IPS DF 19.7 (cell line): ENCODE results near the gene POLR1H.
A peak's percentile ranks its signal among the peaks of the same experiment; 100 is the strongest.
"Not testable (repeated sequence)": the region's sequence is repeated elsewhere in the genome, so short reads cannot be mapped to it uniquely, and the experiment has no call there.

Source experiments
- DNase-seq: peaks from one replicate; pipeline ENCODE4 v3.0.0-alpha.2; 2013; ENCODE audit warnings: low read depth, low spot score

Gene POLR1H

GRCh38 chr6:30061092-30061857, at the start of gene POLR1H:
TSS of gene POLR1H (plus strand) at chr6:30061265. CDS start at chr6:30061525, 260 bp downstream.
- DNase-seq, result peak; percentile 94

GRCh38 chr6:30013291-30013922, 47.7 kb upstream of the POLR1H start:
- DNase-seq, result no peak

- DNase-seq, result no peak
Measured at GRCh38 chr6:30019819-30020218, 41.2 kb upstream of the POLR1H start.

- DNase-seq, result no peak
Measured at GRCh38 chr6:30020626-30021025, 40.4 kb upstream of the POLR1H start.

GRCh38 chr6:30022189-30022588, 38.9 kb upstream of the POLR1H start:
- DNase-seq, result no peak

GRCh38 chr6:30022712-30023111, 38.4 kb upstream of the POLR1H start:
- DNase-seq, result not testable (repeated sequence)

- no peak for DNase-seq
Measured at GRCh38 chr6:30025186-30025585, 35.9 kb upstream of the POLR1H start.

- DNase-seq, result no peak
Measured at GRCh38 chr6:30029588-30029987, 31.5 kb upstream of the POLR1H start.

GRCh38 chr6:30031381-30031780, 29.7 kb upstream of the POLR1H start:
- no peak for DNase-seq

- not testable (repeated sequence) for DNase-seq
Measured at GRCh38 chr6:30033440-30033839, 27.6 kb upstream of the POLR1H start.

GRCh38 chr6:30035784-30036183, 25.3 kb upstream of the POLR1H start:
- DNase-seq, result no peak

- no peak for DNase-seq
Measured at GRCh38 chr6:30037182-30037788, 23.8 kb upstream of the POLR1H start.

- DNase-seq, result no peak
Measured at GRCh38 chr6:30041221-30041620, 19.8 kb upstream of the POLR1H start.

GRCh38 chr6:30041821-30042220, 19.2 kb upstream of the POLR1H start:
- no peak for DNase-seq

GRCh38 chr6:30042476-30042875, 18.6 kb upstream of the POLR1H start:
- DNase-seq, result no peak

- no peak for DNase-seq
Measured at GRCh38 chr6:30042914-30043313, 18.2 kb upstream of the POLR1H start.

GRCh38 chr6:30043744-30044143, 17.3 kb upstream of the POLR1H start:
- no peak for DNase-seq

GRCh38 chr6:30044630-30045029, 16.4 kb upstream of the POLR1H start:
- DNase-seq, result no peak

GRCh38 chr6:30047220-30047619, 13.8 kb upstream of the POLR1H start:
- DNase-seq, result no peak

- DNase-seq, result no peak
Measured at GRCh38 chr6:30053682-30054081, 7.4 kb upstream of the POLR1H start.

- no peak for DNase-seq
Measured at GRCh38 chr6:30055513-30055912, 5.6 kb upstream of the POLR1H start.

- DNase-seq, result no peak
Measured at GRCh38 chr6:30060606-30061091, 416 bp upstream of the POLR1H start.
